ENCODE results near the gene SPATA13.

DNA sequence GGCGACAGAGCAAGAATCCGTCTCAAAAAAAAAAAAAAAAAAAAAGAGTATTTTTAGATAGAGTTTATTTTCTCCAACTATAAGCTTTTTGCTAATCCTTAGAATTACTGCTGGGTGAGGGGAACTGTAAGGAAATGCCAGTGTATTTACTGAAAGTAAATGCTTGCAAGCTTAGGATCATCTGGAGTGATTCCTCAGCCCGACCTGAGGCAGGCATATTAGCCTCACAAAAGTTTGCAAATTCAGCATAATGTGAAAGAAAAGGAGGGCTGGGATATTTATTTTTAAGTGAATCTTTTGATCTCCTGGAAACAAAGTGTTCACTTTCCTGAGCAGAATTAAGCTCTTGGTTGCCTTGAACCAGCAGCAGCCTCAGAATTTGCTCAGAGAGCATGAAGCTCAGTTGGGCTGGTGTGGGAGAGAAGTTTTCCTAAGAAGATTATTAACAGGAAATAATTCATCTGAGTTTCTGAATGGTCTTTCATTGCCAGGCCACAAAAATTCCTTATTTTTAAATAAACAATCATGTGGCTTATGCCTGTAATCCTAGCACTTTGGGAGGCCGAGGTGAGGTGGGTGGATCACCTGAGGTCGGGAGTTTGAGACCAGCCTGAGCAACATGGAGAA lies 24.7 kb upstream of the SPATA13 start:
- TF ChIP-seq CTCF (conservative IDR thresholded peaks at IDR 0.05 in 1 of 2, IDR thresholded peaks at IDR 0.05 in 1 of 2; ENCODE audit: extremely low read depth in 1 of 2, insufficient read depth in 1 of 2, low read depth in 1 of 2, low read length in 2 of 2): no peak
- TF ChIP-seq EZH2 (IDR thresholded peaks at IDR 0.05; ENCODE audit: borderline replicate concordance, low read length): no peak
